Stomach (tissue), 9 donors: ENCODE data around the gene CENPH. TPM values are rescaled to one million over a fixed set of nuclear protein-coding genes. Genes with fewer than 3 reads are reported as not detected.
"Not testable (repeated sequence)": the region's sequence is repeated elsewhere in the genome, so short reads cannot be mapped to it uniquely, and the experiment has no call there.

Experiments
- DNase-seq, 2 donors: peaks; one replicate each; pipeline versions ENCODE4 v3.0.0 to v3.0.0-alpha.2; 2013 to 2019
- H3K27ac ChIP-seq, 5 donors: fragments of 200-600 bp in 4 of 5; sonication (generic) in 4 of 5; one replicate each; pipeline ENCODE4 v1.5.1; 2013 to 2019; ENCODE audit warnings: mild to moderate bottlenecking in 1 of 5, moderate library complexity in 1 of 5
- H3K27me3 ChIP-seq, 3 donors: fragments of 200-600 bp; sonication (generic); one replicate each; pipeline ENCODE4 v1.5.1; 2017 to 2019; ENCODE audit warnings: mixed run types in 1 of 3
- H3K36me3 ChIP-seq, 4 donors: fragments of 200-600 bp; sonication (generic); 1 replicate in 3 of 4; 2 replicates in 1 of 4; pipeline ENCODE4 v1.5.1; 2016 to 2019
- H3K4me1 ChIP-seq, 4 donors: fragments of 200-600 bp; sonication (generic); one replicate each; pipeline ENCODE4 v1.5.1; 2016 to 2019
- H3K4me3 ChIP-seq, 4 donors: fragments of 200-600 bp; sonication (generic) in 3 of 4; one replicate each; pipeline ENCODE4 v1.5.1; 2016 to 2019; ENCODE audit warnings: mild to moderate bottlenecking in 1 of 4
- H3K9me3 ChIP-seq, 4 donors: fragments of 200-600 bp; sonication (generic); one replicate each; pipeline ENCODE4 v1.5.1; 2016 to 2019
- CTCF ChIP-seq, 7 experiments: fragments of 450-650 bp in 4 of 7; fragments of 200-600 bp in 3 of 7; sonication (generic) in 3 of 7; IDR thresholded peaks; one replicate each; pipeline ENCODE4 v1.5.1; 2016 to 2019; ENCODE audit warnings: antibody characterized with exemption in 7 of 7, control low read depth in 2 of 7, mild to moderate bottlenecking in 1 of 7
- EP300 ChIP-seq: sonication (generic); formaldehyde crosslinking; IDR thresholded peaks from one replicate; pipeline ENCODE4 v1.6.1; 2017; ENCODE audit warnings: antibody characterized with exemption
- POLR2A ChIP-seq, 4 donors: fragments of 450-650 bp; IDR thresholded peaks; one replicate each; pipeline ENCODE4 v1.6.1; 2016; ENCODE audit warnings: antibody characterized with exemption in 4 of 4, control low read depth in 2 of 4, mild to moderate bottlenecking in 1 of 4, moderate library complexity in 1 of 4
- POLR2AphosphoS5 ChIP-seq, 3 donors: sonication (generic); formaldehyde crosslinking; IDR thresholded peaks; one replicate each; pipeline ENCODE4 v1.6.1; 2016; ENCODE audit warnings: antibody characterized with exemption in 3 of 3
- WGBS, 5 donors: extraction: QIAGEN DNeasy Blood & Tissue Kit in 3 of 5; methylation state at CpG; one replicate each; pipeline versions ENCODE4 v1.1.5 to v1.1.7; 2013 to 2018; 5-methylcytosine and 5-hydroxymethylcytosine counted together
- intact Hi-C: fragments of 100-400 bp; cut with DNase I; formaldehyde crosslinking; loops from one replicate; pipeline ENCODE4 v1.15.1; 2023; ENCODE audit warnings: low total_unique reads
- polyA plus RNA-seq, 3 donors: library from polyadenylated mRNA; stranded (reverse); fragments of 200-250 nt; gene quantifications; one replicate each; pipeline ENCODE4 v1.2.3, GENCODE V29; 2013
- total RNA-seq, 5 donors: library from RNA; depleted of rRNA; stranded (reverse); fragments of >200 nt; gene quantifications; one replicate each; pipeline versions ENCODE4 v1.1.0 to v1.2.3, GENCODE V29; 2014 to 2016
- donor health status: healthy with polysubstance abuse.
- donor health status: Bipolar disorder and iron deficiency.
- donor health status: healthy.

CENPH gene
- total and polyA plus RNA-seq, 8 donors = 0.45 to 15.6 (median 3.6) TPM

GRCh38 chr5:69170495-69170894 is 18.9 kb upstream of the CENPH start:
- no peak overlapping the region for H3K4me3 ChIP-seq
- TF ChIP-seq POLR2A (IDR thresholded peaks at IDR 0.05) = no peak
- TF ChIP-seq POLR2AphosphoS5 (IDR thresholded peaks at IDR 0.05) = no peak
- TF ChIP-seq CTCF (IDR thresholded peaks at IDR 0.05) = no peak
- no peak for TF ChIP-seq EP300
- H3K9me3 ChIP-seq = no peaks in the 10 kb centered on the region
- no peaks in the 10 kb centered on the region for H3K27me3 ChIP-seq
- H3K4me1 ChIP-seq = peaks cover 6 to 22% (median 16%) of the 10 kb centered on the region in 4 donors
- no peak for DNase-seq
- 94 to 100% (median 100%) methylated on average over 1 of the region's 1 CpG for WGBS, 5 donors
- peaks cover 0 to 51% (median 34%) of the 10 kb centered on the region in 4 donors for H3K36me3 ChIP-seq
- intact Hi-C loops = no loop called here
- H3K27ac ChIP-seq = no peak overlapping the region

GRCh38 chr5:69170969-69171368 is 18.4 kb upstream of the CENPH start:
- Histone ChIP-seq H3K4me3 (no peak overlapping the region), H3K9me3 (no peaks in the 10 kb centered on the region), H3K27ac (no peak overlapping the region), H3K36me3 (peaks cover 0 to 56% (median 39%) of the 10 kb centered on the region in 4 donors), H3K27me3 (no peaks in the 10 kb centered on the region), H3K4me1 (peaks cover 6 to 22% (median 16%) of the 10 kb centered on the region in 4 donors)
- intact Hi-C loops = no loop called here
- 93 to 100% (median 98%) methylated on average over 3 of the region's 3 CpGs for WGBS, 5 donors
- no peak for DNase-seq
- TF ChIP-seq POLR2A (IDR thresholded peaks at IDR 0.05) = no peak

GRCh38 chr5:69181659-69182293 is 7.6 kb upstream of the CENPH start:
- not testable (repeated sequence) for H3K4me3 ChIP-seq, DNase-seq, H3K27ac ChIP-seq, H3K4me1 ChIP-seq, H3K27me3 ChIP-seq, H3K9me3 ChIP-seq
- WGBS, 5 donors = 90 to 96% (median 93%) methylated on average over 15 of the region's 15 CpGs
- intact Hi-C loops = loop anchor here (10.0 kb wide), 1 partner anchor 87 kb away; the partner anchor contains the start of gene SLC30A5
- H3K36me3 ChIP-seq = peaks cover 0 to 11% (median 10%) of the 10 kb centered on the region in 4 donors

- 85 to 90% (median 88%) methylated on average over 1 of the region's 1 CpG for WGBS, 5 donors
- intact Hi-C loops = loop anchor here (10.0 kb wide), 1 partner anchor 90 kb away; the partner anchor contains the start of gene SLC30A5
- no peak for DNase-seq
- Histone ChIP-seq H3K4me3 (no peak overlapping the region), H3K36me3 (no peaks in the 10 kb centered on the region), H3K4me1 (peaks cover 7 to 10% (median 9%) of the 10 kb centered on the region in 4 donors), H3K27me3 (no peaks in the 10 kb centered on the region), H3K27ac (no peak overlapping the region), H3K9me3 (no peaks in the 10 kb centered on the region)
- TF ChIP-seq CTCF (IDR thresholded peaks at IDR 0.05) = no peak
- TF ChIP-seq POLR2A (IDR thresholded peaks at IDR 0.05) = no peak
These were observed 4.8 kb upstream of the CENPH start for GRCh38 chr5:69184621-69185020.

GRCh38 chr5:69187342-69187741 is 2.0 kb upstream of the CENPH start:
- intact Hi-C loops = loop anchor here (10.0 kb wide), 1 partner anchor 93 kb away; the partner anchor contains the start of gene SLC30A5
- peaks cover 14 to 21% (median 17%) of the 10 kb centered on the region in 4 donors for H3K4me1 ChIP-seq
- DNase-seq = no peak
- no peaks in the 10 kb centered on the region for H3K36me3 ChIP-seq
- TF ChIP-seq POLR2AphosphoS5 (IDR thresholded peaks at IDR 0.05) = no peak
- no peak for TF ChIP-seq POLR2A (IDR thresholded peaks at IDR 0.05)
- no peak for TF ChIP-seq EP300
- no peak for TF ChIP-seq CTCF (IDR thresholded peaks at IDR 0.05)
- H3K4me3 ChIP-seq = no peak overlapping the region
- no peaks in the 10 kb centered on the region for H3K9me3 ChIP-seq
- 91 to 97% (median 94%) methylated on average over 2 of the region's 2 CpGs for WGBS, 5 donors
- no peak overlapping the region for H3K27ac ChIP-seq
- no peaks in the 10 kb centered on the region for H3K27me3 ChIP-seq
